GM12891 (cell line): ENCODE results near the gene SLC48A1.

Experiments used
- POLR2A ChIP-seq: IDR thresholded peaks from 2 replicates; pipeline ENCODE4 v1.6.1; 2011; ENCODE audit warnings: low read depth, low read length, control low read depth
- POLR2AphosphoS5 ChIP-seq: IDR thresholded peaks from 2 replicates; pipeline ENCODE4 v1.6.1; 2011; ENCODE audit warnings: low read depth, low read length, control low read depth
- TAF1 ChIP-seq: IDR thresholded peaks from 2 replicates; pipeline ENCODE4 v1.6.1; 2011; ENCODE audit warnings: low read depth, low read length, control low read depth

DNA sequence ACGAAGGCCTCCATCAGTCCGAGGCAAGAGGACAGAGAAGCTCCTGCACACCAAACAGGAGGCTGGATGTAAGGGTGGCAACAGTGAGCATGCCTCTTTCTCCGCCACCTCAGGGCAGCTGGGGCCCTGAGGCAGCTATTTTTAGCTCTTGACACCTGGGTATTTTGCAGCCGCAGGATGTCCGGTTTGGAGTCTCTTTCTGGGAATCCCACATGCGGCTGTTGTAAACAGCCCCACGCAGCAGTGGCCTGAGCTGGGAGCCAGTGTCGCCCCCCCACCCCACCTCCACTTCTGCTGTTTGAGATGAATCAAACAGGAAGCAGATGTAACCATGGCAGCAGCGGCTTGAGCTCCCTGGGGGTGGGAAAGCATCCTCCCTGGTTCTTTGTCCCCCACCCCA, 35.0 kb downstream of the SLC48A1 start:
- no peak for TF ChIP-seq POLR2AphosphoS5
- no peak for TF ChIP-seq POLR2A
- no peak for TF ChIP-seq TAF1
